ENCODE measurements around the gene SUMO2. TPM values are rescaled to one million over a fixed set of nuclear protein-coding genes. Genes with fewer than 3 reads are reported as not detected.
"Not testable (repeated sequence)": the region's sequence is repeated elsewhere in the genome, so short reads cannot be mapped to it uniquely, and the experiment has no call there.

SUMO2 gene
- total RNA-seq, 2 experiments from 2014 or later: 286 to 628 TPM

DNA sequence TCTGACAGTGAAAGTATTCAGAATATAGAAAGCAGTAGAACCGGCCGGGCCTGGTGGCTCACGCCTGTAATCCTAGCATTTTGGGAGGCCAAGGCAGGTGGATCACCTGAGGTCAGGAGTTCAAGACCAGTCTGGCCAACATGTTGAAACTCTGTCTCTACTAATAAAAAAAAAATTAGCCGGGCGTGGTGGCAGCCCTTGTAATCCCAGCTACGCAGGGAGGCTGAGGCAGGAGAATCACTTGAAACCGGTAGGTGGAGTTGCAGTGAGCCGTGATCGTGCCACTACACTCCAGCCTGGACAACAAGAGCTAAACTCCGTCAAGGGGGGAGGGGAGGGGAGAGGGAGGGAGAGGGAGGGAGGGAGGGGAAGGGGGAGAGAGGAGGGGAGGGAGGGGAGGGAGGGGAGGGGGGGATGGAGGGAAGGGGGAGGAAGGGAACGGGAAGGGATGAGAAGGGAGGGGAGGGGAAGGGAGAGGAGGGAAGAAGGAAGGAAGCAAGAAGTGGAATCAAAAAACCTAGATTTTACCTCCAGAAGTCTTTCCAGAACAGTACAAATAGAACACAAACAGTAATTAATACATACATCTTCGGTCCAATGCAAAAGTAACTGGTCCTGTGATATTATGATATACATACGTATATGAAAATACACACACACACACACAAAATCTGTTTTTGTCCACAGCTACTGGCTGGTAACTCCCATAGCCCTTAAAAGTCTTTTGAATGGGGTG, 40.4 kb downstream of the SUMO2 start:
- Histone ChIP-seq H4K20me1 (ENCODE audit: insufficient read depth, low read length) (no peaks in the 10 kb centered on the region), H3K9me3 (ENCODE audit: low read length) (no peaks in the 10 kb centered on the region), H2AFZ (ENCODE audit: low read length) (no peak overlapping the region), H3K79me2 (ENCODE audit: insufficient read depth, low read depth, low read length) (no peaks in the 10 kb centered on the region), H3K36me3 (ENCODE audit: insufficient read depth, low read length) (peaks cover 99% of the 10 kb centered on the region), H3K9me2 (ENCODE audit: insufficient read depth, low read length) (no peaks in the 10 kb centered on the region), H3K4me1 (ENCODE audit: insufficient read depth, low read length, poor library complexity, severe bottlenecking) (peaks cover 12% of the 10 kb centered on the region), H3K4me3 (ENCODE audit: low read depth, low read length, poor library complexity, severe bottlenecking) (no peak overlapping the region), H3K27ac (ENCODE audit: low read depth, low read length, poor library complexity, severe bottlenecking) (no peak overlapping the region), H3K4me2 (ENCODE audit: low read length) (no peak overlapping the region)
- ChIA-PET POLR2A (interaction anchor here (0.6 to 1.9 kb wide), 2 partner anchors 10 to 36 kb away, joined by 3 to 4 read pairs; no protein-coding TSS in a partner anchor), CTCF (ENCODE audit: unreplicated experiment) (no interaction called here)
- intact Hi-C loops (cut with micrococcal nuclease; ENCODE audit: unreplicated experiment): no loop called here
- BruUV-seq (replicated peaks): no TSS peak
- DNase-seq (ENCODE audit: low spot score): no peak
- TF ChIP-seq EZH2phosphoT487 (IDR thresholded peaks at IDR 0.05; ENCODE audit: borderline replicate concordance, low read depth, low read length): no peak
- TF ChIP-seq, protein P1, sequence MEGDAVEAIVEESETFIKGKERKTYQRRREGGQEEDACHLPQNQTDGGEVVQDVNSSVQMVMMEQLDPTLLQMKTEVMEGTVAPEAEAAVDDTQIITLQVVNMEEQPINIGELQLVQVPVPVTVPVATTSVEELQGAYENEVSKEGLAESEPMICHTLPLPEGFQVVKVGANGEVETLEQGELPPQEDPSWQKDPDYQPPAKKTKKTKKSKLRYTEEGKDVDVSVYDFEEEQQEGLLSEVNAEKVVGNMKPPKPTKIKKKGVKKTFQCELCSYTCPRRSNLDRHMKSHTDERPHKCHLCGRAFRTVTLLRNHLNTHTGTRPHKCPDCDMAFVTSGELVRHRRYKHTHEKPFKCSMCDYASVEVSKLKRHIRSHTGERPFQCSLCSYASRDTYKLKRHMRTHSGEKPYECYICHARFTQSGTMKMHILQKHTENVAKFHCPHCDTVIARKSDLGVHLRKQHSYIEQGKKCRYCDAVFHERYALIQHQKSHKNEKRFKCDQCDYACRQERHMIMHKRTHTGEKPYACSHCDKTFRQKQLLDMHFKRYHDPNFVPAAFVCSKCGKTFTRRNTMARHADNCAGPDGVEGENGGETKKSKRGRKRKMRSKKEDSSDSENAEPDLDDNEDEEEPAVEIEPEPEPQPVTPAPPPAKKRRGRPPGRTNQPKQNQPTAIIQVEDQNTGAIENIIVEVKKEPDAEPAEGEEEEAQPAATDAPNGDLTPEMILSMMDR (conservative IDR thresholded peaks at IDR 0.05; ENCODE audit: low read length): no peak

DNA sequence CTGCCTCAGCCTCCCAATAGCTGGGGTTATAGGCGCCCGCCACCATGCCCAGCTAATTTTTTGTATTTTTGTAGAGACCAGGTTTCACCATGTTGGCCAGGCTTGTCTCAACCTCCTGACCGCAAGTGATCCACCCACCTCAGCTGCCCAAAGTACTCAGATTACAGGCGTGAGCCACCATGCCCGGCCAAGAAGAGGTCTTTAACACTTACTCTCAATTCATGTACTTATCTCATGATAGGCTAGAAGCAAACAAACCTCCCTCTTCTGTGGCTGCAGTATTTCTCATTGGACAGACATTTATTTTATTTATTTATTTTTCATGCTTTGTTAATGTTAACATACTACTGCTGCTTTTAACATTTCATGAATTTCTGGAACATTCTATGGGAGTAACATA, 44.2 kb downstream of the SUMO2 start:
- no peak overlapping the region for H3K27ac ChIP-seq (ENCODE audit: low read depth, low read length, poor library complexity, severe bottlenecking)
- DNase-seq (ENCODE audit: low spot score): no peak
- H3K79me2 ChIP-seq (ENCODE audit: insufficient read depth, low read depth, low read length): no peaks in the 10 kb centered on the region
- TF ChIP-seq EZH2phosphoT487 (IDR thresholded peaks at IDR 0.05; ENCODE audit: borderline replicate concordance, low read depth, low read length): no peak
- TF ChIP-seq, protein P1 (conservative IDR thresholded peaks at IDR 0.05; ENCODE audit: low read length): no peak
- no peak overlapping the region for H2AFZ ChIP-seq (ENCODE audit: low read length)
- H3K4me2 ChIP-seq (ENCODE audit: low read length): no peak overlapping the region
- H3K9me2 ChIP-seq (ENCODE audit: insufficient read depth, low read length): no peaks in the 10 kb centered on the region
- H3K4me1 ChIP-seq (ENCODE audit: insufficient read depth, low read length, poor library complexity, severe bottlenecking): peaks cover 12% of the 10 kb centered on the region
- ChIA-PET CTCF (ENCODE audit: unreplicated experiment) (no interaction called here), POLR2A (interaction anchor here (1.4 to 1.9 kb wide), 2 partner anchors 14 to 16 kb away, joined by 4 to 10 read pairs; partner anchors contain the start of gene JPT1)
- intact Hi-C loops (cut with micrococcal nuclease; ENCODE audit: unreplicated experiment): no loop called here
- no TSS peak for BruUV-seq (replicated peaks)
- no peak overlapping the region for H3K4me3 ChIP-seq (ENCODE audit: low read depth, low read length, poor library complexity, severe bottlenecking)
- no peaks in the 10 kb centered on the region for H4K20me1 ChIP-seq (ENCODE audit: insufficient read depth, low read length)
- peaks cover 89% of the 10 kb centered on the region for H3K36me3 ChIP-seq (ENCODE audit: insufficient read depth, low read length)
- H3K9me3 ChIP-seq (ENCODE audit: low read length): no peaks in the 10 kb centered on the region

DNA sequence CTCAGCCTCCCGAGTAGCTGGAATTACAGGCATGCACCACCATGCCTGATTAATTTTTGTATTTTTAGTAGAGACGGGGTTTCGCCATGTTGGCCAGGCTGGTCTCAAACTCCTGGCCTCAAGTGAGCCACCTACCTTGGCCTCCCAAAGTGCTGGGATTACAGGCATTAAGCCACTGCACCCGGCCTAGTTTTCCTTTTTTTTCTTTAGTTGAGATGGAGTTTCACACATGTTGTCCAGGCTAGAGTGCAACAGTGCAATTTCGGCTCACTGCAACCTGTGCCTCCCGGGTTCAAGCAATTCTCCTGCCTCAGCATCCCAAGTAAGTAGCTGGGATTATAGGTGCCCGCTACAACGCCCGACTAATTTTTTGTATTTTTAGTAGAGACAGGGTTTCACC, 45.0 kb downstream of the SUMO2 start:
- CTCF ChIA-PET (ENCODE audit: unreplicated experiment); H3K27ac ChIP-seq (ENCODE audit: low read depth, low read length, poor library complexity, severe bottlenecking); H3K79me2 ChIP-seq (ENCODE audit: insufficient read depth, low read depth, low read length); H4K20me1 ChIP-seq (ENCODE audit: insufficient read depth, low read length); BruUV-seq (replicated peaks); DNase-seq (ENCODE audit: low spot score); H2AFZ ChIP-seq (ENCODE audit: low read length); H3K4me2 ChIP-seq (ENCODE audit: low read length); H3K9me2 ChIP-seq (ENCODE audit: insufficient read depth, low read length); H3K4me3 ChIP-seq (ENCODE audit: low read depth, low read length, poor library complexity, severe bottlenecking); H3K9me3 ChIP-seq (ENCODE audit: low read length); intact Hi-C loops (cut with micrococcal nuclease; ENCODE audit: unreplicated experiment): not testable (repeated sequence)
- Histone ChIP-seq H3K4me1 (ENCODE audit: insufficient read depth, low read length, poor library complexity, severe bottlenecking) (peaks cover 18% of the 10 kb centered on the region), H3K36me3 (ENCODE audit: insufficient read depth, low read length) (peaks cover 81% of the 10 kb centered on the region)
- POLR2A ChIA-PET: interaction anchor here (0.7 to 1.9 kb wide), 3 partner anchors 15 to 25 kb away, joined by 3 to 10 read pairs (median 4); partner anchors contain the start of gene JPT1

Data from OCI-LY7 (cell line).